Measurements from ENCODE around the gene KIF4B.
A peak's percentile ranks its signal among the peaks of the same experiment; 100 is the strongest.
"Not testable (repeated sequence)": the region's sequence is repeated elsewhere in the genome, so short reads cannot be mapped to it uniquely, and the experiment has no call there.

KIF4B gene

GRCh38 chr5:155013526-155013925 is at the start of gene KIF4B:
Gene KIF4B, plus strand, starts transcription at chr5:155013755. Its CDS starts 105 bp downstream, at chr5:155013860.
- DNase-seq = no peak

GRCh38 chr5:154966081-154966841 is 47.3 kb upstream of the KIF4B start:
- no peak for DNase-seq

GRCh38 chr5:154966874-154967273 is 46.7 kb upstream of the KIF4B start:
- DNase-seq = no peak

- DNase-seq = no peak
These were observed 46.0 kb upstream of the KIF4B start for GRCh38 chr5:154967421-154968024.

GRCh38 chr5:154968953-154969352 is 44.6 kb upstream of the KIF4B start:
- DNase-seq = no peak

- no peak for DNase-seq
These were observed 42.8 kb upstream of the KIF4B start for GRCh38 chr5:154970759-154971158.

- DNase-seq = no peak
These were observed 42.1 kb upstream of the KIF4B start for GRCh38 chr5:154971501-154971900.

GRCh38 chr5:154972476-154973080 is 41.0 kb upstream of the KIF4B start:
- DNase-seq = peak; percentile 15

GRCh38 chr5:154976082-154976481 is 37.5 kb upstream of the KIF4B start:
- not testable (repeated sequence) for DNase-seq

GRCh38 chr5:154977409-154977808 is 36.1 kb upstream of the KIF4B start:
- DNase-seq = peak; percentile 55

GRCh38 chr5:154978294-154978693 is 35.3 kb upstream of the KIF4B start:
- not testable (repeated sequence) for DNase-seq

GRCh38 chr5:154984946-154985516 is 28.5 kb upstream of the KIF4B start:
- DNase-seq = no peak

- no peak for DNase-seq
These were observed 27.4 kb upstream of the KIF4B start for GRCh38 chr5:154986151-154986550.

GRCh38 chr5:154989626-154990025 is 23.9 kb upstream of the KIF4B start:
- DNase-seq = no peak

GRCh38 chr5:154993461-154993860 is 20.1 kb upstream of the KIF4B start:
- DNase-seq = no peak

- DNase-seq = no peak
These were observed 17.9 kb upstream of the KIF4B start for GRCh38 chr5:154995679-154996078.

- DNase-seq = no peak
These were observed 15.8 kb upstream of the KIF4B start for GRCh38 chr5:154997746-154998145.

- DNase-seq = peak; percentile 35
These were observed 13.7 kb upstream of the KIF4B start for GRCh38 chr5:154999865-155000264.

GRCh38 chr5:155001523-155001922 is 12.0 kb upstream of the KIF4B start:
- DNase-seq = no peak

GRCh38 chr5:155002722-155003121 is 10.8 kb upstream of the KIF4B start:
- DNase-seq = not testable (repeated sequence)

- peak; percentile 29 for DNase-seq
These were observed 9.3 kb upstream of the KIF4B start for GRCh38 chr5:155004138-155004744.

- not testable (repeated sequence) for DNase-seq
These were observed 7.3 kb upstream of the KIF4B start for GRCh38 chr5:155006265-155006664.

- no peak for DNase-seq
These were observed 4.9 kb upstream of the KIF4B start for GRCh38 chr5:155008669-155009068.
